Endodermal cell (in vitro differentiated cells): Measurements from ENCODE around the gene KIF12. TPM values are rescaled to one million over a fixed set of nuclear protein-coding genes. Genes with fewer than 3 reads are reported as not detected.

Source experiments
- DNase-seq: peaks from one replicate; pipeline ENCODE4 v3.0.0-alpha.2; 2017
- H3K27ac ChIP-seq: 2 replicates; pipeline ENCODE4 v1.5.1; 2013; ENCODE audit warnings: mild to moderate bottlenecking, low read depth, low read length, moderate library complexity
- H3K27me3 ChIP-seq: 2 replicates; pipeline ENCODE4 v1.6.1; 2013; ENCODE audit warnings: mild to moderate bottlenecking, low read length, moderate library complexity; ENCODE audit not compliant: insufficient read depth, control insufficient read depth, poor library complexity, severe bottlenecking
- H3K36me3 ChIP-seq: 2 replicates; pipeline ENCODE4 v1.7.0; 2013; ENCODE audit warnings: mild to moderate bottlenecking, low read length, moderate library complexity; ENCODE audit not compliant: control insufficient read depth, insufficient read depth
- H3K4me1 ChIP-seq: one replicate; pipeline ENCODE4 v1.7.0; 2013; ENCODE audit warnings: low read length; ENCODE audit not compliant: control insufficient read depth, insufficient read depth
- H3K4me3 ChIP-seq: 2 replicates; pipeline ENCODE4 v1.5.1; 2013; ENCODE audit warnings: mild to moderate bottlenecking, low read length, moderate library complexity
- H3K9ac ChIP-seq: 2 replicates; pipeline ENCODE4 v1.6.1; 2013; ENCODE audit warnings: mild to moderate bottlenecking, low read length, moderate library complexity; ENCODE audit not compliant: poor library complexity, severe bottlenecking; ENCODE audit errors: extremely low read depth
- H3K9me3 ChIP-seq: 2 replicates; pipeline ENCODE4 v1.6.1; 2013; ENCODE audit warnings: mild to moderate bottlenecking, low read length, moderate library complexity; ENCODE audit not compliant: control insufficient read depth
- H3K27ac Mint-ChIP-seq: 2 replicates; pipeline ENCODE4 v1.8.0; 2020; ENCODE audit warnings: mixed read lengths
- H3K27me3 Mint-ChIP-seq: 2 replicates; pipeline ENCODE4 v1.8.0; 2021; ENCODE audit warnings: mild to moderate bottlenecking, mixed read lengths; ENCODE audit not compliant: insufficient read depth
- H3K36me3 Mint-ChIP-seq: 2 replicates; pipeline ENCODE4 v1.8.0; 2020; ENCODE audit warnings: low read depth, mixed read lengths
- H3K4me1 Mint-ChIP-seq: 2 replicates; pipeline ENCODE4 v1.8.0; 2020; ENCODE audit warnings: mixed read lengths
- H3K4me3 Mint-ChIP-seq: 2 replicates; pipeline ENCODE4 v1.8.0; 2020; ENCODE audit warnings: mild to moderate bottlenecking, moderate library complexity, mixed read lengths
- H3K9me3 Mint-ChIP-seq: 2 replicates; pipeline ENCODE4 v1.8.0; 2020; ENCODE audit warnings: mild to moderate bottlenecking, mixed read lengths
- CTCF ChIP-seq: fragments of 200-600 bp; sonication (generic); conservative IDR thresholded peaks from 2 replicates; pipeline ENCODE4 v1.5.0; 2021; ENCODE audit warnings: antibody characterized with exemption, mild to moderate bottlenecking
- WGBS, 2 experiments: methylation state at CpG; one replicate each; pipeline versions ENCODE4 v1.1.5 to v1.1.7; 2013; ENCODE audit warnings: missing lambda C conversion rate in 2 of 2, mixed read lengths in 1 of 2; ENCODE audit not compliant: insufficient coverage in 1 of 2, insufficient read length in 1 of 2; 5-methylcytosine and 5-hydroxymethylcytosine counted together
- total RNA-seq, 2 donors: library from RNA; stranded (reverse); fragmentation: NEBNext Ultra II Directional in 1 of 2; extraction: Animal tissue kit (Norgen Biotek cat#: 25700) in 1 of 2; gene quantifications; 2 replicates in 1 of 2; 3 replicates in 1 of 2; pipeline ENCODE4 v1.2.1, GENCODE V29; 2021

The KIF12 gene
- total RNA-seq, 2 donors from 2014 or later = 11.4 to 16.3 TPM

- H3K4me3 ChIP-seq = no peak overlapping the region
- H3K9ac ChIP-seq = no peak overlapping the region
- H3K27ac Mint-ChIP-seq = no peak overlapping the region
- H3K27me3 ChIP-seq = no peaks in the 10 kb centered on the region
- H3K4me3 Mint-ChIP-seq = no peak overlapping the region
- no peak for DNase-seq
- no peaks in the 10 kb centered on the region for H3K9me3 ChIP-seq
- 88 to 95% methylated on average over 4 to 9 of the region's 9 CpGs for WGBS, 2 experiments
- no peaks in the 10 kb centered on the region for H3K9me3 Mint-ChIP-seq
- peaks cover 4% of the 10 kb centered on the region for H3K4me1 Mint-ChIP-seq
- no peak overlapping the region for H3K27ac ChIP-seq
- TF ChIP-seq CTCF = no peak
- peaks cover 3% of the 10 kb centered on the region for H3K27me3 Mint-ChIP-seq
- no peaks in the 10 kb centered on the region for H3K4me1 ChIP-seq
- H3K36me3 ChIP-seq = no peaks in the 10 kb centered on the region
- no peaks in the 10 kb centered on the region for H3K36me3 Mint-ChIP-seq
Measured at GRCh38 chr9:114069476-114070187, 29.5 kb downstream of the KIF12 start.

GRCh38 chr9:114065304-114065703 is 33.8 kb downstream of the KIF12 start:
- Mint-ChIP-seq H3K27me3 (peaks cover 4% of the 10 kb centered on the region), H3K27ac (no peak overlapping the region), H3K4me3 (no peak overlapping the region), H3K4me1 (peaks cover 14% of the 10 kb centered on the region), H3K9me3 (no peaks in the 10 kb centered on the region), H3K36me3 (no peaks in the 10 kb centered on the region)
- Histone ChIP-seq H3K4me3 (no peak overlapping the region), H3K27me3 (no peaks in the 10 kb centered on the region), H3K27ac (no peak overlapping the region), H3K4me1 (peaks cover 2% of the 10 kb centered on the region), H3K36me3 (no peaks in the 10 kb centered on the region), H3K9me3 (no peaks in the 10 kb centered on the region), H3K9ac (no peak overlapping the region)
- 92 to 100% methylated on average over 2 to 8 of the region's 8 CpGs for WGBS, 2 experiments
- no peak for TF ChIP-seq CTCF
- peak; percentile 29 for DNase-seq

- H3K4me3 Mint-ChIP-seq = no peak overlapping the region
- H3K4me1 Mint-ChIP-seq = peaks cover 11% of the 10 kb centered on the region
Measured at GRCh38 chr9:114061830-114062474, 37.1 kb downstream of the KIF12 start.

More at GRCh38 chr9:114061830-114062474, 37.1 kb downstream of the KIF12 start:
- Mint-ChIP-seq H3K27me3 (peaks cover 4% of the 10 kb centered on the region), H3K9me3 (no peaks in the 10 kb centered on the region), H3K27ac (no peak overlapping the region), H3K36me3 (no peaks in the 10 kb centered on the region)
- H3K4me3 ChIP-seq = no peak overlapping the region
- H3K36me3 ChIP-seq = no peaks in the 10 kb centered on the region
- peak; percentile 29 for DNase-seq
- no peak overlapping the region for H3K9ac ChIP-seq
- H3K9me3 ChIP-seq = no peaks in the 10 kb centered on the region
- 79 to 89% methylated on average over 2 to 4 of the region's 4 CpGs for WGBS, 2 experiments
- H3K27ac ChIP-seq = no peak overlapping the region
- H3K4me1 ChIP-seq = peaks cover 2% of the 10 kb centered on the region
- no peak for TF ChIP-seq CTCF
- H3K27me3 ChIP-seq = no peaks in the 10 kb centered on the region
